Measurements from ENCODE around the gene CTBP1. TPM values are rescaled to one million over a fixed set of nuclear protein-coding genes. Genes with fewer than 3 reads are reported as not detected.

The CTBP1 gene
- total RNA-seq, 1 experiment from 2014 or later = 184 TPM

GRCh38 chr4:1231637-1232360, 17.1 kb downstream of the CTBP1 start:
- peaks cover 82% of the 10 kb centered on the region for H3K36me3 Mint-ChIP-seq (ENCODE audit: insufficient read depth, unreplicated experiment)
- intact Hi-C loops (cut with micrococcal nuclease; ENCODE audit: unreplicated experiment) = no loop called here
- H3K27me3 ChIP-seq (replicated peaks; ENCODE audit: control insufficient read depth, insufficient read depth, low read length) = no peaks in the 10 kb centered on the region
- H3K4me3 Mint-ChIP-seq (ENCODE audit: unreplicated experiment) = no peak overlapping the region
- H3K27me3 Mint-ChIP-seq (ENCODE audit: insufficient read depth, unreplicated experiment) = no peaks in the 10 kb centered on the region
- H3K4me1 ChIP-seq = no peaks in the 10 kb centered on the region
- H3K36me3 ChIP-seq (ENCODE audit: control insufficient read depth, insufficient read depth, low read length) = peaks cover 4% of the 10 kb centered on the region
- H3K4me1 Mint-ChIP-seq (ENCODE audit: low read depth, unreplicated experiment) = no peaks in the 10 kb centered on the region
- peak overlapping the region; percentile 45 for H3K27ac Mint-ChIP-seq (ENCODE audit: unreplicated experiment)
- H3K9me3 ChIP-seq = no peaks in the 10 kb centered on the region
- ChIA-PET POLR2A (no interaction called here), CTCF (no interaction called here)
- TF ChIP-seq, protein P1, sequence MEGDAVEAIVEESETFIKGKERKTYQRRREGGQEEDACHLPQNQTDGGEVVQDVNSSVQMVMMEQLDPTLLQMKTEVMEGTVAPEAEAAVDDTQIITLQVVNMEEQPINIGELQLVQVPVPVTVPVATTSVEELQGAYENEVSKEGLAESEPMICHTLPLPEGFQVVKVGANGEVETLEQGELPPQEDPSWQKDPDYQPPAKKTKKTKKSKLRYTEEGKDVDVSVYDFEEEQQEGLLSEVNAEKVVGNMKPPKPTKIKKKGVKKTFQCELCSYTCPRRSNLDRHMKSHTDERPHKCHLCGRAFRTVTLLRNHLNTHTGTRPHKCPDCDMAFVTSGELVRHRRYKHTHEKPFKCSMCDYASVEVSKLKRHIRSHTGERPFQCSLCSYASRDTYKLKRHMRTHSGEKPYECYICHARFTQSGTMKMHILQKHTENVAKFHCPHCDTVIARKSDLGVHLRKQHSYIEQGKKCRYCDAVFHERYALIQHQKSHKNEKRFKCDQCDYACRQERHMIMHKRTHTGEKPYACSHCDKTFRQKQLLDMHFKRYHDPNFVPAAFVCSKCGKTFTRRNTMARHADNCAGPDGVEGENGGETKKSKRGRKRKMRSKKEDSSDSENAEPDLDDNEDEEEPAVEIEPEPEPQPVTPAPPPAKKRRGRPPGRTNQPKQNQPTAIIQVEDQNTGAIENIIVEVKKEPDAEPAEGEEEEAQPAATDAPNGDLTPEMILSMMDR (IDR thresholded peaks at IDR 0.05; ENCODE audit: insufficient read depth in 1 of 2, low read depth in 1 of 2, low read length in 1 of 2, severe bottlenecking in 1 of 2, unreplicated experiment in 1 of 2) = no peak
- DNase-seq = no peak
- H3K9me3 Mint-ChIP-seq (ENCODE audit: unreplicated experiment) = no peaks in the 10 kb centered on the region
- no peak overlapping the region for H3K4me3 ChIP-seq (ENCODE audit: low read depth, low read length)
- BruUV-seq (replicated peaks) = no TSS peak

GRCh38 chr4:1230971-1231636, 17.8 kb downstream of the CTBP1 start:
- H3K4me1 ChIP-seq = no peaks in the 10 kb centered on the region
- H3K9me3 ChIP-seq = no peaks in the 10 kb centered on the region
- no peaks in the 10 kb centered on the region for H3K27me3 Mint-ChIP-seq (ENCODE audit: insufficient read depth, unreplicated experiment)
- peaks cover 4% of the 10 kb centered on the region for H3K36me3 ChIP-seq (ENCODE audit: control insufficient read depth, insufficient read depth, low read length)
- H3K4me1 Mint-ChIP-seq (ENCODE audit: low read depth, unreplicated experiment) = no peaks in the 10 kb centered on the region
- H3K9me3 Mint-ChIP-seq (ENCODE audit: unreplicated experiment) = no peaks in the 10 kb centered on the region
- no TSS peak for BruUV-seq (replicated peaks)
- TF ChIP-seq, protein P1 (IDR thresholded peaks at IDR 0.05; ENCODE audit: insufficient read depth in 1 of 2, low read depth in 1 of 2, low read length in 1 of 2, severe bottlenecking in 1 of 2, unreplicated experiment in 1 of 2) = no peak
- CTCF ChIA-PET = no interaction called here
- POLR2A ChIA-PET = no interaction called here
- no peak overlapping the region for H3K4me3 Mint-ChIP-seq (ENCODE audit: unreplicated experiment)
- H3K27me3 ChIP-seq (replicated peaks; ENCODE audit: control insufficient read depth, insufficient read depth, low read length) = no peaks in the 10 kb centered on the region
- H3K4me3 ChIP-seq (ENCODE audit: low read depth, low read length) = no peak overlapping the region
- H3K27ac Mint-ChIP-seq (ENCODE audit: unreplicated experiment) = peak overlapping the region; percentile 45
- intact Hi-C loops (cut with micrococcal nuclease; ENCODE audit: unreplicated experiment) = no loop called here
- H3K36me3 Mint-ChIP-seq (ENCODE audit: insufficient read depth, unreplicated experiment) = peaks cover 88% of the 10 kb centered on the region
- no peak for DNase-seq

- Mint-ChIP-seq H3K36me3 (ENCODE audit: insufficient read depth, unreplicated experiment) (peaks cover 90% of the 10 kb centered on the region), H3K27ac (ENCODE audit: unreplicated experiment) (no peak overlapping the region), H3K4me1 (ENCODE audit: low read depth, unreplicated experiment) (no peaks in the 10 kb centered on the region), H3K9me3 (ENCODE audit: unreplicated experiment) (no peaks in the 10 kb centered on the region), H3K27me3 (ENCODE audit: insufficient read depth, unreplicated experiment) (no peaks in the 10 kb centered on the region), H3K4me3 (ENCODE audit: unreplicated experiment) (no peak overlapping the region)
- intact Hi-C loops (cut with micrococcal nuclease; ENCODE audit: unreplicated experiment) = no loop called here
- Histone ChIP-seq H3K9me3 (no peaks in the 10 kb centered on the region), H3K4me3 (ENCODE audit: low read depth, low read length) (no peak overlapping the region), H3K4me1 (no peaks in the 10 kb centered on the region), H3K27me3 (replicated peaks; ENCODE audit: control insufficient read depth, insufficient read depth, low read length) (no peaks in the 10 kb centered on the region), H3K36me3 (ENCODE audit: control insufficient read depth, insufficient read depth, low read length) (peaks cover 4% of the 10 kb centered on the region)
- POLR2A ChIA-PET = no interaction called here
- CTCF ChIA-PET = no interaction called here
- TF ChIP-seq, protein P1 (IDR thresholded peaks at IDR 0.05; ENCODE audit: insufficient read depth in 1 of 2, low read depth in 1 of 2, low read length in 1 of 2, severe bottlenecking in 1 of 2, unreplicated experiment in 1 of 2) = no peak
- DNase-seq = no peak
- BruUV-seq (replicated peaks) = no TSS peak
Observed at GRCh38 chr4:1230316-1230715, 18.6 kb downstream of the CTBP1 start.

All from Caco-2 (cell line).